Hepatocyte (in vitro differentiated cells): ENCODE results near the gene ERBB4. TPM values are rescaled to one million over a fixed set of nuclear protein-coding genes. Genes with fewer than 3 reads are reported as not detected.
"Not testable (repeated sequence)": the region's sequence is repeated elsewhere in the genome, so short reads cannot be mapped to it uniquely, and the experiment has no call there.

ENCODE experiments used
- DNase-seq: peaks from one replicate; pipeline ENCODE4 v3.0.0-alpha.2; 2016; ENCODE audit warnings: low spot score
- H2AFZ ChIP-seq: fragments of 200-600 bp; sonication (generic); 2 replicates; pipeline ENCODE4 v1.6.0; 2016; ENCODE audit warnings: antibody characterized with exemption, mild to moderate bottlenecking
- H3K27ac ChIP-seq: fragments of 200-600 bp; sonication (generic); 2 replicates; pipeline ENCODE4 v1.5.1; 2016; ENCODE audit warnings: mild to moderate bottlenecking
- H3K27me3 ChIP-seq: fragments of 200-600 bp; sonication (generic); 2 replicates; pipeline ENCODE4 v1.6.1; 2016
- H3K36me3 ChIP-seq: fragments of 200-600 bp; sonication (generic); replicated peaks from 2 replicates; pipeline ENCODE4 v1.5.1; 2016; ENCODE audit warnings: low read depth; ENCODE audit not compliant: insufficient read depth
- H3K4me1 ChIP-seq: fragments of 200-600 bp; sonication (generic); 2 replicates; pipeline ENCODE4 v1.5.1; 2016; ENCODE audit warnings: mild to moderate bottlenecking, moderate library complexity; ENCODE audit not compliant: insufficient read depth
- H3K4me2 ChIP-seq: fragments of 200-600 bp; sonication (generic); 2 replicates; pipeline ENCODE4 v1.6.0; 2016
- H3K4me3 ChIP-seq: fragments of 200-600 bp; sonication (generic); 2 replicates; pipeline ENCODE4 v1.5.1; 2016; ENCODE audit warnings: mild to moderate bottlenecking
- H3K79me2 ChIP-seq: fragments of 200-600 bp; sonication (generic); 2 replicates; pipeline ENCODE4 v1.6.0; 2017; ENCODE audit warnings: mild to moderate bottlenecking
- H3K9me2 ChIP-seq: fragments of 200-600 bp; sonication (generic); replicated peaks from 2 replicates; pipeline ENCODE4 v1.6.0; 2017; ENCODE audit warnings: mild to moderate bottlenecking; ENCODE audit not compliant: insufficient read depth
- H3K9me3 ChIP-seq: fragments of 200-600 bp; sonication (generic); 2 replicates; pipeline ENCODE4 v1.5.1; 2016; ENCODE audit warnings: low read depth, mild to moderate bottlenecking
- H4K20me1 ChIP-seq: fragments of 200-600 bp; sonication (generic); 2 replicates; pipeline ENCODE4 v1.6.0; 2016; ENCODE audit warnings: mild to moderate bottlenecking; ENCODE audit not compliant: insufficient read depth, poor library complexity, severe bottlenecking
- CTCF ChIP-seq: fragments of 200-600 bp; sonication (generic); IDR thresholded peaks from 2 replicates; pipeline ENCODE4 v1.5.1; 2016; ENCODE audit warnings: antibody characterized with exemption, mild to moderate bottlenecking; ENCODE audit not compliant: poor library complexity
- EZH2 ChIP-seq: fragments of 200-600 bp; sonication (generic); IDR thresholded peaks from 2 replicates; pipeline ENCODE4 v1.6.1; 2016; ENCODE audit warnings: antibody characterized with exemption, mild to moderate bottlenecking, borderline replicate concordance
- EZH2phosphoT487 ChIP-seq: fragments of 200-600 bp; sonication (generic); IDR thresholded peaks from one replicate; pipeline ENCODE4 v1.6.1; 2018; ENCODE audit warnings: antibody characterized with exemption, mild to moderate bottlenecking, low read depth, moderate library complexity; ENCODE audit not compliant: unreplicated experiment, severe bottlenecking
- WGBS: methylation state at CpG from one replicate; pipeline ENCODE4 v1.1.6; 2016; ENCODE audit warnings: low lambda C conversion rate; ENCODE audit errors: missing lambda C conversion rate; 5-methylcytosine and 5-hydroxymethylcytosine counted together
- polyA plus RNA-seq: library from polyadenylated mRNA; unstranded; fragments of >200 nt; fragmentation: Nextera tagmentation; extraction: Ambion mirVana; gene quantifications from 2 replicates; pipeline ENCODE4 v1.2.1, GENCODE V29; 2016
- total RNA-seq: library from RNA; depleted of rRNA; stranded (reverse); fragments of >200 nt; gene quantifications from 2 replicates; pipeline ENCODE4 v1.2.3, GENCODE V29; 2014

Gene ERBB4
- total and polyA plus RNA-seq, 2 experiments from 2014 or later, result 3.4 to 3.9 TPM

GRCh38 chr2:212109217-212109616, 429.4 kb downstream of the ERBB4 start:
- H3K9me3 ChIP-seq, result no peaks in the 10 kb centered on the region
- no peaks in the 10 kb centered on the region for H3K27me3 ChIP-seq
- H3K4me2 ChIP-seq, result no peak overlapping the region
- no peak overlapping the region for H3K4me3 ChIP-seq
- WGBS, result 92% methylated on average over 1 of the region's 1 CpG
- H3K79me2 ChIP-seq, result no peaks in the 10 kb centered on the region
- H3K9me2 ChIP-seq, result no peaks in the 10 kb centered on the region
- no peaks in the 10 kb centered on the region for H3K36me3 ChIP-seq
- no peaks in the 10 kb centered on the region for H3K4me1 ChIP-seq
- H4K20me1 ChIP-seq, result no peaks in the 10 kb centered on the region
- DNase-seq, result no peak
- H3K27ac ChIP-seq, result no peak overlapping the region
- TF ChIP-seq EZH2 (no peak), CTCF (no peak), EZH2phosphoT487 (no peak)
- H2AFZ ChIP-seq, result no peak overlapping the region

- Histone ChIP-seq H3K79me2 (no peaks in the 10 kb centered on the region), H3K36me3 (no peaks in the 10 kb centered on the region), H3K4me2 (no peak overlapping the region), H3K27ac (no peak overlapping the region), H3K4me1 (no peaks in the 10 kb centered on the region), H3K9me2 (no peaks in the 10 kb centered on the region), H3K27me3 (no peaks in the 10 kb centered on the region), H4K20me1 (no peaks in the 10 kb centered on the region), H3K9me3 (no peaks in the 10 kb centered on the region), H3K4me3 (no peak overlapping the region), H2AFZ (no peak overlapping the region)
- 63% methylated on average over 2 of the region's 2 CpGs for WGBS
- TF ChIP-seq CTCF, result no peak
- no peak for TF ChIP-seq EZH2
- TF ChIP-seq EZH2phosphoT487, result no peak
- DNase-seq, result no peak
Measured at GRCh38 chr2:212107989-212108388, 430.6 kb downstream of the ERBB4 start.

- H3K4me1 ChIP-seq, result no peaks in the 10 kb centered on the region
- H3K27ac ChIP-seq, result no peak overlapping the region
- H3K9me2 ChIP-seq, result no peaks in the 10 kb centered on the region
- no peaks in the 10 kb centered on the region for H3K36me3 ChIP-seq
- H3K9me3 ChIP-seq, result no peaks in the 10 kb centered on the region
- no peaks in the 10 kb centered on the region for H3K79me2 ChIP-seq
- no peak overlapping the region for H2AFZ ChIP-seq
- 92% methylated on average over 2 of the region's 2 CpGs for WGBS
- H3K27me3 ChIP-seq, result no peaks in the 10 kb centered on the region
- no peak for DNase-seq
- TF ChIP-seq CTCF (no peak), EZH2phosphoT487 (no peak), EZH2 (no peak)
- no peaks in the 10 kb centered on the region for H4K20me1 ChIP-seq
- no peak overlapping the region for H3K4me2 ChIP-seq
- H3K4me3 ChIP-seq, result no peak overlapping the region
Measured at GRCh38 chr2:212107014-212107413, 431.6 kb downstream of the ERBB4 start.

GRCh38 chr2:212106536-212106935, 432.1 kb downstream of the ERBB4 start:
- H3K27ac ChIP-seq, H2AFZ ChIP-seq, H3K4me2 ChIP-seq, H4K20me1 ChIP-seq, H3K9me2 ChIP-seq, H3K36me3 ChIP-seq, DNase-seq, H3K4me1 ChIP-seq, H3K27me3 ChIP-seq, H3K9me3 ChIP-seq, H3K79me2 ChIP-seq, H3K4me3 ChIP-seq: not testable (repeated sequence)
